ENCODE results near the gene MAN1C1.

- TF ChIP-seq REST (IDR thresholded peaks at IDR 0.05; ENCODE audit: low read depth, low read length) (no peak), CHD2 (IDR thresholded peaks at IDR 0.05; ENCODE audit: borderline replicate concordance, low read depth, low read length) (no peak), CTCF (IDR thresholded peaks at IDR 0.05 in 2 of 3, conservative IDR thresholded peaks at IDR 0.05 in 1 of 3; ENCODE audit: control insufficient read depth in 2 of 3, extremely low read depth in 1 of 3, insufficient read depth in 1 of 3, low read depth in 3 of 3, low read length in 3 of 3) (no peak)
Measured at GRCh38 chr1:25725482-25725881, 108.9 kb downstream of the MAN1C1 start.

Measured in GM12878 (cell line).